ENCODE results near the gene CAPN10. TPM values are rescaled to one million over a fixed set of nuclear protein-coding genes. Genes with fewer than 3 reads are reported as not detected.

Gene CAPN10
- total RNA-seq, 1 donor from 2014 or later = 32.1 TPM

DNA sequence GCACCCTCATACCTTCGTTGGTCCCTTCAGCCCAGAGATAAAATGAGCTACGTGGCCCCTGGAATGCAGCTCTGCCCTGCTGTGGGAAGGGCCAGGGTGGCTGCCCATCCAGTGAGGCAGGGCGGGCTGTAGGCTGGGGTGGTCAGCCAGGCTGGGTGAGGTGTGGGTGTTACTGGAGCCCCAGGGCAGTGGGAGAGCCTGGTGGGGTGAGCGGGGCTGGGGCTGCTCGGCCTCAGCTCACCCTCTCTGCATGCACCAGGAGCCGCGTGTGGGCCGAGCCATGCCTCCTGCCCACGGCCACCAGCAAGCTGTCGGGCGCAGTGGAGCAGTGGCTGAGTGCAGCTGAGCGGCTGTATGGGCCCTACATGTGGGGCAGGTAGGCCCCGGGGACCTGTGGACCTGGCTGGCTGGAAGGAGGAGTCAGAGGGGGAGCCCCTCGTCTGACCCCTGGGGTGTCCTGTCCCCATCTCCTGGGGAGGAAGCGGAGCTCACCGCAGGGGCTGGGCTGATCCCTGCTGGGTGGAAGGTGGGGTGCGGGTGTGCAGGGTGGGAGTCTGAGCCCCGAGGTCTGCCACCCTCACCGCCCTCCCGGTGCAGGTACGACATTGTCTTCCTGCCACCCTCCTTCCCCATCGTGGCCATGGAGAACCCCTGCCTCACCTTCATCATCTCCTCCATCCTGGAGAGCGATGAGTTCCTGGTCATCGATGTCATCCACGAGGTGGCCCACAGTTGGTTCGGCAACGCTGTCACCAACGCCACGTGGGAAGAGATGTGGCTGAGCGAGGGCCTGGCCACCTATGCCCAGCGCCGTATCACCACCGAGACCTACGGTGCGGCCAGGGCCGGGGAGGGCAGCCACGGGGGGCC lies 12.8 kb upstream of the CAPN10 start:
- no peak for DNase-seq (ENCODE audit: extremely low read depth, low read depth, low spot score)

- no peak for DNase-seq (ENCODE audit: extremely low read depth, low read depth, low spot score)
Observed at GRCh38 chr2:240574386-240575100, 12.0 kb upstream of the CAPN10 start.

DNA sequence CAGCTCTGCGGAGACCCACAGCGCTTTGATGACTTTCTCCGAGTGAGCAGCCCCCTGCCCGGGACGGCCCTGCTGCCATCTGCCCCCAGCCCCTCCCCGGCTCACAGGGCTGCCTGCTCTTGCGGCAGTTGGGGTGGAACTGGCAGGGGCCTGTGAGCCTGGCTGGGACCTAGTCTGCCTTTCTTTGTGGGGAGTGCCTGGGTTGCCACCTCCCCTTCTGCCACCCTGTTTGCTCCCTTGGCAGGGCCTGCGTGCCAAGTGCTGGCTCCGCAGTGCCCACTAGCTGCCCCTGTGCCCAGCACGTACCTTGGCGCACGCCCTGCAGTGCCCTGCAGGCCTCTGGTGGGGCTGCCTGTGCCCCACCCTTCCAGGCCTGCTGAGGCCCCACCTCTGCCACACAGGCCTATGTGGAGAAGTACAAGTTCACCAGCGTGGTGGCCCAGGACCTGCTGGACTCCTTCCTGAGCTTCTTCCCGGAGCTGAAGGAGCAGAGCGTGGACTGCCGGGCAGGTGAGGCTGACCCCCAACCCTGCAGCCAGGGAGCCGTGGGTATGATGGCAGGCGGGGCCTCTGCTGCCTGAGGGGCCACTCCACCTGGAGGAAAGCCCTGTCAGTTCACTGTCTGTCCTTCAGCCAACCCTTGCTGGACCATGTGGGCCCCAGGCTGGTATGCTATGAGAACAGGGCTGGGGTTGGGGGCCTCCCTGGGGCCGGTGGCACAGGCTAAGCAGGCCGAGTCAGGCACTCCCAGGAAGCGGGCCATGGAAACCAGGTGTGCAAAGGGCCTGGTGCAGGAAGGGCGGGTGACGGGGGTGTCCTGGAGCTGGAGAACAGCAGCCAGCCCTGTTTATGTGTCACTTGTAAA lies 11.2 kb upstream of the CAPN10 start:
- DNase-seq (ENCODE audit: extremely low read depth, low read depth, low spot score) = no peak

DNA sequence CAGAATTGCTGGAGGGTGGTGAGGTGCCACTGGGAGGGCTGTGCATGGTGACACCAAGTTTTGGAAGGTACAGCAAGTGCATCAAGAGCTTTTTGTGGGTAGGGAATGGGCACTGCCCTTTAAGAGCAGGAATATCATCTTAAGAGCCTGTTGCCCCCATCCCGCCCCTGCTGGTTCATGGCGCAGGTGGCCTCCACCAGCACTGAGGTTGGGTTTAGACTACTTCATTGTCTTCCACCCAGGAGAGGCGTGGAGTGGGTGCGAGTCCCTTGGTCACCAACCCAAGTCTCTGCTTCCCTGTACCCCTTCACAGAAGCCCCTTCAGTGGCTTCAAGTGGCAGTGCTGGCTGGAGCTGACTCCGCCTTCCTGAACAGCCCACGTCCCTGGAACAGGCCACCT lies 10.5 kb upstream of the CAPN10 start:
- DNase-seq (ENCODE audit: extremely low read depth, low read depth, low spot score) = no peak

- no peak for DNase-seq (ENCODE audit: extremely low read depth, low read depth, low spot score)
Observed at GRCh38 chr2:240576436-240577205, 9.9 kb upstream of the CAPN10 start.

DNA sequence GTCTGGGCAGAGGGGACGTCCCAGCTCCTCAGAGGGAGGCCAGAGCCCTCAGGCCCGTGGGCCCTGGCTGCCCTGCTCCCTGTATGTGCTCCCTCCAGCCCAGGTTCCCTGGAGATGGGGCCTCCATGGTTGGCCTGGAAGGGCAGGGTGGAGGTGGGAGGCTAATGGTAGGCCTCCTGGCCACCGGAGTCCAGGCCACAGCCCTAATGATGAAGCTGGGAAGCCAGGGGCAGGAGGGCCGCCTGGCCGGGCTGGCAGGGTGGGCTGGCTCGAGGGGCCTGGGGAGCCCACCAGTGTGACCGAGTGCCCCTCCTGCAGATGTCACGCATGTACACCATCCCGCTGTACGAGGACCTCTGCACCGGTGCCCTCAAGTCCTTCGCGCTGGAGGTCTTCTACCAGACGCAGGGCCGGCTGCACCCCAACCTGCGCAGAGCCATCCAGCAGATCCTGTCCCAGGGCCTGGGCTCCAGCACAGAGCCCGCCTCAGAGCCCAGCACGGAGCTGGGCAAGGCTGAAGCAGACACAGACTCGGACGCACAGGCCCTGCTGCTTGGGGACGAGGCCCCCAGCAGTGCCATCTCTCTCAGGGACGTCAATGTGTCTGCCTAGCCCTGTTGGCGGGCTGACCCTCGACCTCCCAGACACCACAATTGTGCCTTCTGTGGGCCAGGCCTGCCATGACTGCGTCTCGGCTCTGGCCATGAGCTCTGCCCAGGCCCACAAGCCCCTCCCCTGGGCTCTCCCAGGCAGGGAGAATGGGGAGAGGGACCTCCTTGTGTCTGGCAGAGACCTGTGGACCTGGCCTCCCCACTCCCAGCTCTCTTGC lies 9.0 kb upstream of the CAPN10 start:
- DNase-seq (ENCODE audit: extremely low read depth, low read depth, low spot score) = no peak

DNA sequence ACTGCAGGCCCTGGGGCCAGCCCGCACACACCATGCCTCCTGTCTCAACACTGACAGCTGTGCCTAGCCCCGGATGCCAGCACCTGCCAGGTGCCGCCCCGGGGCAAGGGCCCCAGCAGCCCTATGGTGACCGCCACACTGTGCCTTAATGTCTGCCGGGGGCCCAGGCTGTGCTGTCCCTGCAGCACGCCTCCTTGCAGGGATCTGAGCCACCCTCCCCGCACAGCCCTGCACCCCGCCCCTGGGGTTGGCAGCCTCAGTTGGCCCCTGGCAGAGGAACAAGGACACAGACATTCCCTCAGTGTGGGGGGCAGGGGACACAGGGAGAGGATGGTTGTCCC lies 8.5 kb upstream of the CAPN10 start:
- no peak for DNase-seq (ENCODE audit: extremely low read depth, low read depth, low spot score)

DNA sequence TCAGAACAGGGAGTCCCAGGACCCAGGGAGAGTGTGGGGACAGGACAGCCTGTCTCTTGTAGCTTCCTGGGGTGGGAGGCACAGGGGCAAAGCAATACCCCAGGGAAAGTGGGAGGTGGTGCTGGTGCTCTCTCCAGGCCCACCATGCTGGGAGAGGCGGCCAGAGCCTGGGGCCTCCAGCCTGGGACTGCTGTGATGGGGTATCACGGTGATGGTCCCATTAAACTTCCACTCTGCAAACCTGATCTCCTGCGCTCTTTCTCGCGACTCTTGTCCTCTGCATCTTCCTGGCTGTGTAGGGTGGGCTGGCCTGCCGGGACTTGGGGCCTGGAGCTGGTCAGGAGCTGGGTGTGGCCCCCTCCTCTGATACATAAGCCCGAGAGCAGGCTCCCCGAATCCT lies 8.0 kb upstream of the CAPN10 start:
- DNase-seq (ENCODE audit: extremely low read depth, low read depth, low spot score) = no peak

DNA sequence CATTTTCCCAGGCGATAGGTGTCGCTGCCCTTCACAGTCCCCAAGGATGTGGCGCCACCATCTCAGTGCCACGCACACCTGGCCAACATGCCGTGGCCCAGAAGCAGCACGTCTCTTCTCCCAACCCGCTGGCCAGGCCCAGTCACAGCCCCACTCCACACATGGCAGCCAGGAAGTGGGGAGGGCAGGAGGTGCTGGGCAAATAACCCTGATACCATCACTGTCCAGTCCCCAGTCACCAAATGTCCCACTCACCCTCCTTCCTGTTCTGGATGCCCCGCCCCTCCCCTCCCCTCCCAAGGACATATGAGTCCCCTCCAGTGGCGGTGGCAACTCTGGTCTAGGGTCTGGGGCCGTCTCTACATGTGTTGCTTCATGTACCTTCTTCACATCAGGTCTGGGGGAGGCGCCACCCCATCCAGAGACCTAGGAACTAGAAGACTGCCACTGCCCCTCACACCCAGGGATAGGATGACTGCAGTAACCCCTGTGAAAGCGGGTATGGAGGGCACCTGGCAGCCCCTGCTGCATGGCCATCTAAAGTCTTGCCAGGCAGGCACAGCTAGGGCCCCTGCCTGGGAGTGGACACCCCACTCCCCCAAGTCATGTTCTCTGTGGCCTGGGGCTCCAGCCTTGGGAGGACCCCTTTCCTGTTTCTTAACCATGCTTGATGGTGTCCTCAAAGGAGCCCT lies 7.3 kb upstream of the CAPN10 start:
- DNase-seq (ENCODE audit: extremely low read depth, low read depth, low spot score) = no peak

DNA sequence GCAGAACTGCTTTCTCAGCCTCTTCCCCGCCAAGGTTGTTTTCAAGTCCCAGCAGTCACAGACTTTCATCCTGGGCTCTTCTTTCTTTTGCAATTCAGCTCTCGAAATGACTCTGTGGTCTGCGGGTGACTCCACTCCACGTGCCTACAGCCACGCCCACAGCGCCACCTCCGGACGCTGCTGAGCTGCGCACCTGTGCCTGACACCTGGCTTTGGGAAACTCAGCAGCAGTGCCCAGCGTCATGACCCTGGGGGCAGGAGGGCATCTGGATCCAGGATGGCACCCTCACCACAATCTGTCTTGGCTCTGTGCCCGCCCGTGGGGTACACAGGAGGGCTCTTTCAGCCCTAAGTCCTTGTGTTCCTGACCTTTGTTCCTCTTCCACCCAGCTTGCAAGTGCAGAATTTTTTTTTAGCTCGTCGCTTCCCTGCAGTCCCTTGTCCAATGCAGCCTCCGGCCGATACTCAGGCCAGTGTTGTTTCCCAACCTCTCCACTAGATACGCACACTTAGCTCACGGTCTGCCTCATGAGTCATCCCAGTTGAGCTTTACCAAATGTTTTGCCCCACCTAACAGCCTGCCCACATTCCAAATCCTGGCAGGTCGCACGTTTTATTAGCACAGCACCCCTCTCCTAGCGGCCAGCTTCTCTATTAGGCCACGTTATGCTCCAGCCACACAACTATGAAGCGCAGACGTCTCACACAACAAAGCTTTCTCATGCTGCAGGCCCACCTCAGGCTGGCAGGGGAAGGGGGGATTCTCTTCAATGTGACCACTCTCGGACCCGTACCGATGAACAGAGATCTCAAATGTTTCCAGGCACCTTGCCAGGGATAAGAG lies 6.5 kb upstream of the CAPN10 start:
- DNase-seq (ENCODE audit: extremely low read depth, low read depth, low spot score) = no peak

- DNase-seq (ENCODE audit: extremely low read depth, low read depth, low spot score) = no peak
Observed at GRCh38 chr2:240581811-240582210, 4.7 kb upstream of the CAPN10 start.

- DNase-seq (ENCODE audit: extremely low read depth, low read depth, low spot score) = no peak
Observed at GRCh38 chr2:240582781-240583180, 3.8 kb upstream of the CAPN10 start.

- DNase-seq (ENCODE audit: extremely low read depth, low read depth, low spot score) = no peak
Observed at GRCh38 chr2:240583774-240584173, 2.8 kb upstream of the CAPN10 start.

DNA sequence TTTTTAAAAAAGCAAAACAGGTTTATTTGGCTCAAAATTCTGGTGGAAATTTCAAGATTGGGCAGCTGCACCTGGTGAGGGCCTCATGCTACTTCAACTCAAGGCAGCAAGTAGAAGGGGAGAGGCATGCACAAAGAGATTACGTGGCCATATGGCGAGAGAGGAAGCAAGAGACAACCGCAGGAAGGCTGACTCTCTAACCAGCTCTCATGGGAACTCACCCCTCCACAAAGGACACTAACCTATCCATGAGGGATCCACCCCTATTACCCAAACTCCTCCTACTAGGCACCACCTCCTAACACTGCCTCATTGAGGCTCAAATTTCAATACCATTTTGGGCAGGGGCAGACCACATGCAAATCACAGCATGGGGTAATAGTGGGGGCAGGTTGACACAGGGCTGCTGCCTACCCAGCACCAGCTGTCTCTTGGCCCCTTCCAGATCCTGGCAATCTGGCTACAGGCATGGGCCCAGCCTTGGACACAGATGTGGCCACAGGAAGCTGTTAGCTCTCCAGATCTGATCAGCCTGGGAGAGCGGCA lies 2.0 kb upstream of the CAPN10 start:
- DNase-seq (ENCODE audit: extremely low read depth, low read depth, low spot score) = no peak

DNA sequence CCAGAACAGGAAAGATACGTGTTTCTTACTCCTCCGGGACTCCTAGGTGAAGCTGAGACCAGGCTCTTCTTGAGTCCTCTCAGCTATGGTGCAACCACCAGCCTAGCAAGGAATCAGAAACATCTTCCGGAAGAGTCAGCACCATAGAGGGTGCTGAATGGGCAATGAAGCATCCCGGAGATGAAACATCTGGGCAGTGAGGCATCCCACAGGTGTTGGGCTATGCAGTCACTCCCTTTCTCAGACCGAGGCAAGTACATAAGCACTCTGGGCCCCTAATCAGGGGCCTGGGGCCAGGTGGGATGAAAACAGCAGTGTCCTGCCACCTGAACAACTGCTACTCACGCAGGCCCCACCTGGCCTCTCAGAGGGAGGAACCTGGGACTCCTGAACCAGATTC lies 1.4 kb upstream of the CAPN10 start:
- DNase-seq (ENCODE audit: extremely low read depth, low read depth, low spot score) = no peak

DNA sequence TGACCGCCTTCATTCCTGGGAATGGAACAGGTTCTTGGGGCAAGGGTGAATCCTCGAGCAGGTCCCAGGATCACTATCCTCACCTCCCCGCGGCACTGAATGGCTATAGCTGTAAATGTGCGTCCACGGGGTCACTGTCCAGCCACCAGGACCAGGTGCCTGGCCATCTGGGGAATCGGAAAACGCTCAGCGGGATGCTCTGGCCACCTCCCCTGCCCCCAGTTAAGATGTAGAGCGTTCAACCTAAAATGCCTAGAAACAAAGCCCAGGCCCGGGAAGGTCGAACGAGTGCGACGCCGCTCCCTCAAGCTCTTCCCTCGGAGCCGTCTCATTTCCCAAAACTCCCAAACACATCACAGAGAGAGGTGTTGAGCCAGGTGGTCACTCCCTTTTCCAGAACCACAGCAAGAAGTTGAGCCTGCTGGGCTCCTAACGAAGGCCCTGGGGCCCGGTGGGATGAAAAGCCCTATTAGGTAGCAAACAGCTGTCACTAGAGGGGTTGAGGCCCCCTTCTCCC lies 795 bp upstream of the CAPN10 start:
- DNase-seq (ENCODE audit: extremely low read depth, low read depth, low spot score) = no peak

- no peak for DNase-seq (ENCODE audit: extremely low read depth, low read depth, low spot score)
Observed at GRCh38 chr2:240586919-240587800, 626 bp downstream of the CAPN10 start.
